Peyer's patch (tissue), 4 donors: ENCODE results near the gene NOP53.
A peak's percentile ranks its signal among the peaks of the same experiment; 100 is the strongest.

ENCODE experiments used
- POLR2A ChIP-seq, 2 donors: fragments of 450-650 bp; IDR thresholded peaks; one replicate each; pipeline ENCODE4 v1.5.1; 2017; ENCODE audit warnings: antibody characterized with exemption in 2 of 2, mild to moderate bottlenecking in 2 of 2, moderate library complexity in 2 of 2
- TF ChIP-seq, protein P1 (sequence below), 6 experiments: fragments of 450-650 bp in 4 of 6; fragments of 200-600 bp in 2 of 6; sonication (generic) in 1 of 6; IDR thresholded peaks; one replicate each; pipeline ENCODE4 v1.5.1; 2017 to 2019; ENCODE audit warnings: antibody characterized with exemption in 6 of 6, mild to moderate bottlenecking in 3 of 6, moderate library complexity in 1 of 6

- TF ChIP-seq, protein P1, sequence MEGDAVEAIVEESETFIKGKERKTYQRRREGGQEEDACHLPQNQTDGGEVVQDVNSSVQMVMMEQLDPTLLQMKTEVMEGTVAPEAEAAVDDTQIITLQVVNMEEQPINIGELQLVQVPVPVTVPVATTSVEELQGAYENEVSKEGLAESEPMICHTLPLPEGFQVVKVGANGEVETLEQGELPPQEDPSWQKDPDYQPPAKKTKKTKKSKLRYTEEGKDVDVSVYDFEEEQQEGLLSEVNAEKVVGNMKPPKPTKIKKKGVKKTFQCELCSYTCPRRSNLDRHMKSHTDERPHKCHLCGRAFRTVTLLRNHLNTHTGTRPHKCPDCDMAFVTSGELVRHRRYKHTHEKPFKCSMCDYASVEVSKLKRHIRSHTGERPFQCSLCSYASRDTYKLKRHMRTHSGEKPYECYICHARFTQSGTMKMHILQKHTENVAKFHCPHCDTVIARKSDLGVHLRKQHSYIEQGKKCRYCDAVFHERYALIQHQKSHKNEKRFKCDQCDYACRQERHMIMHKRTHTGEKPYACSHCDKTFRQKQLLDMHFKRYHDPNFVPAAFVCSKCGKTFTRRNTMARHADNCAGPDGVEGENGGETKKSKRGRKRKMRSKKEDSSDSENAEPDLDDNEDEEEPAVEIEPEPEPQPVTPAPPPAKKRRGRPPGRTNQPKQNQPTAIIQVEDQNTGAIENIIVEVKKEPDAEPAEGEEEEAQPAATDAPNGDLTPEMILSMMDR (IDR thresholded peaks at IDR 0.05), result peak in 4 of 6 experiments; percentile 18 to 31 (median 25)
- TF ChIP-seq POLR2A (IDR thresholded peaks at IDR 0.05), result peak; percentile 64 to 76
These were observed at the start of gene NOP53 for GRCh38 chr19:47745010-47745901.
